Body of pancreas (tissue), 4 donors: ENCODE data around the gene BPIFA3.

ENCODE experiments used
- POLR2A ChIP-seq, 3 donors: fragments of 450-650 bp; IDR thresholded peaks; one replicate each; pipeline ENCODE4 v1.6.1; 2016; ENCODE audit warnings: antibody characterized with exemption in 3 of 3, mild to moderate bottlenecking in 2 of 3
- TF ChIP-seq, protein P1 (sequence below), 7 experiments: fragments of 450-650 bp in 4 of 7; fragments of 200-600 bp in 3 of 7; sonication (generic) in 3 of 7; IDR thresholded peaks; one replicate each; pipeline ENCODE4 v1.5.1; 2016 to 2019; ENCODE audit warnings: antibody characterized with exemption in 7 of 7

DNA sequence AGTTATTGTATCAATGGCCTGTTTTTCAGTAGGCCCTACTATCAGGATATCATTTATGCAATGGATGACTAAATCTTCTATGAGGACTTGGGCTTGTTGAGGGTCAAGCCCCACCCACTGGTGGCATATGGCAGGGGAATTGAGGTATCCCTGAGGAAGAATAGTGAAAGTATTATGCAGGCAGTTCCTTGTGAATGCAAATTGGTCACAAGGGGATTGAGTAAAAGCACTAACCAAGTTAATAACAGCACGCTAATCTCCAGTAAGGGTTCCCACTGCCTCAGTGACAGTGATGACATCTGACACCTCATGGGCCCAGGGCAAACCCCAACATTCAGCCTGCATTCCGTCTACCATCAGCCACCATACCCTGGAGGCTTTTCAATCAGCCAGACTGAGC, 33.5 kb downstream of the BPIFA3 start:
- TF ChIP-seq POLR2A (IDR thresholded peaks at IDR 0.05): no peak
- TF ChIP-seq, protein P1, sequence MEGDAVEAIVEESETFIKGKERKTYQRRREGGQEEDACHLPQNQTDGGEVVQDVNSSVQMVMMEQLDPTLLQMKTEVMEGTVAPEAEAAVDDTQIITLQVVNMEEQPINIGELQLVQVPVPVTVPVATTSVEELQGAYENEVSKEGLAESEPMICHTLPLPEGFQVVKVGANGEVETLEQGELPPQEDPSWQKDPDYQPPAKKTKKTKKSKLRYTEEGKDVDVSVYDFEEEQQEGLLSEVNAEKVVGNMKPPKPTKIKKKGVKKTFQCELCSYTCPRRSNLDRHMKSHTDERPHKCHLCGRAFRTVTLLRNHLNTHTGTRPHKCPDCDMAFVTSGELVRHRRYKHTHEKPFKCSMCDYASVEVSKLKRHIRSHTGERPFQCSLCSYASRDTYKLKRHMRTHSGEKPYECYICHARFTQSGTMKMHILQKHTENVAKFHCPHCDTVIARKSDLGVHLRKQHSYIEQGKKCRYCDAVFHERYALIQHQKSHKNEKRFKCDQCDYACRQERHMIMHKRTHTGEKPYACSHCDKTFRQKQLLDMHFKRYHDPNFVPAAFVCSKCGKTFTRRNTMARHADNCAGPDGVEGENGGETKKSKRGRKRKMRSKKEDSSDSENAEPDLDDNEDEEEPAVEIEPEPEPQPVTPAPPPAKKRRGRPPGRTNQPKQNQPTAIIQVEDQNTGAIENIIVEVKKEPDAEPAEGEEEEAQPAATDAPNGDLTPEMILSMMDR (IDR thresholded peaks at IDR 0.05): no peak
